Liver (tissue), 9 donors: ENCODE results near the gene GDF10. TPM values are rescaled to one million over a fixed set of nuclear protein-coding genes. Genes with fewer than 3 reads are reported as not detected.

Source experiments
- DNase-seq: peaks from one replicate; pipeline ENCODE4 v3.0.0-alpha.2; 2017; ENCODE audit warnings: low spot score
- H3K27ac ChIP-seq, 2 donors: one replicate each; pipeline ENCODE4 v1.7.0; 2013; ENCODE audit warnings: inconsistent platforms in 2 of 2, low read length in 2 of 2, control low read depth in 1 of 2, low read depth in 1 of 2, mild to moderate bottlenecking in 1 of 2
- H3K27me3 ChIP-seq, 4 donors: one replicate each; pipeline versions ENCODE4 v1.6.1 to v1.7.0; 2013; ENCODE audit warnings: low read length in 3 of 4, inconsistent platforms in 1 of 4, mild to moderate bottlenecking in 1 of 4, moderate library complexity in 1 of 4; ENCODE audit not compliant: control insufficient read depth in 4 of 4, insufficient read depth in 4 of 4
- H3K36me3 ChIP-seq, 4 donors: one replicate each; pipeline versions ENCODE4 v1.6.1 to v1.7.0; 2013; ENCODE audit warnings: low read length in 3 of 4, mild to moderate bottlenecking in 3 of 4, low read depth in 1 of 4, moderate library complexity in 1 of 4; ENCODE audit not compliant: control insufficient read depth in 4 of 4, insufficient read depth in 3 of 4
- H3K4me1 ChIP-seq, 4 donors: one replicate each; pipeline versions ENCODE4 v1.6.1 to v1.7.0; 2013; ENCODE audit warnings: low read length in 3 of 4, mild to moderate bottlenecking in 3 of 4, moderate library complexity in 1 of 4; ENCODE audit not compliant: control insufficient read depth in 4 of 4, insufficient read depth in 4 of 4
- H3K4me3 ChIP-seq, 3 donors: one replicate each; pipeline versions ENCODE4 v1.6.1 to v1.7.0; 2013; ENCODE audit warnings: low read length in 3 of 3, control low read depth in 1 of 3, low read depth in 1 of 3, mild to moderate bottlenecking in 1 of 3
- H3K9ac ChIP-seq, 2 donors: one replicate each; pipeline ENCODE4 v1.7.0; 2013; ENCODE audit warnings: low read length in 2 of 2, mild to moderate bottlenecking in 2 of 2, moderate library complexity in 2 of 2, control low read depth in 1 of 2, low read depth in 1 of 2
- H3K9me3 ChIP-seq, 4 donors: one replicate each; pipeline versions ENCODE4 v1.6.1 to v1.7.0; 2013; ENCODE audit warnings: low read length in 3 of 4; ENCODE audit not compliant: control insufficient read depth in 4 of 4
- CTCF ChIP-seq: fragments of 150-350 bp; IDR thresholded peaks from 2 replicates; pipeline ENCODE4 v1.5.1; 2017; ENCODE audit warnings: improper control_type of control experiment, low read depth, low read length; ENCODE audit not compliant: missing input control
- EGR1 ChIP-seq, 2 donors: IDR thresholded peaks; 2 replicates each; pipeline ENCODE4 v1.6.1; 2016 to 2018; ENCODE audit warnings: antibody characterized with exemption in 2 of 2, low read depth in 2 of 2
- FOXA1 ChIP-seq: IDR thresholded peaks from 2 replicates; pipeline ENCODE4 v1.6.1; 2016; ENCODE audit warnings: antibody characterized with exemption
- FOXA2 ChIP-seq: IDR thresholded peaks from 2 replicates; pipeline ENCODE4 v1.6.1; 2016; ENCODE audit warnings: antibody characterized with exemption
- GABPA ChIP-seq, 2 donors: IDR thresholded peaks in 1 of 2; conservative IDR thresholded peaks in 1 of 2; 2 replicates each; pipeline ENCODE4 v1.6.1; 2016; ENCODE audit warnings: antibody characterized with exemption in 2 of 2, mild to moderate bottlenecking in 1 of 2, moderate library complexity in 1 of 2
- HNF4A ChIP-seq, 2 donors: conservative IDR thresholded peaks; 2 replicates each; pipeline ENCODE4 v1.6.1; 2016; ENCODE audit warnings: antibody characterized with exemption in 2 of 2, mild to moderate bottlenecking in 2 of 2
- HNF4G ChIP-seq: IDR thresholded peaks from 2 replicates; pipeline ENCODE4 v1.6.1; 2016; ENCODE audit warnings: antibody characterized with exemption
- JUND ChIP-seq, 2 donors: IDR thresholded peaks; 2 replicates each; pipeline ENCODE4 v1.6.1; 2016; ENCODE audit warnings: antibody characterized with exemption in 2 of 2
- NR2F2 ChIP-seq: IDR thresholded peaks from 2 replicates; pipeline ENCODE4 v1.6.1; 2016; ENCODE audit warnings: antibody characterized with exemption
- RAD21 ChIP-seq, 2 donors: IDR thresholded peaks; 2 replicates each; pipeline ENCODE4 v1.6.1; 2016; ENCODE audit warnings: antibody characterized with exemption in 2 of 2, mild to moderate bottlenecking in 2 of 2
- REST ChIP-seq: IDR thresholded peaks from 2 replicates; pipeline ENCODE4 v1.6.1; 2016; ENCODE audit warnings: antibody characterized with exemption, mild to moderate bottlenecking
- RXRA ChIP-seq, 2 donors: IDR thresholded peaks; 2 replicates each; pipeline ENCODE4 v1.6.1; 2017 to 2018; ENCODE audit warnings: antibody characterized with exemption in 2 of 2, mild to moderate bottlenecking in 1 of 2
- SP1 ChIP-seq: IDR thresholded peaks from 2 replicates; pipeline ENCODE4 v1.6.1; 2018; ENCODE audit warnings: antibody characterized with exemption, mild to moderate bottlenecking
- TAF1 ChIP-seq: conservative IDR thresholded peaks from 2 replicates; pipeline ENCODE4 v1.6.1; 2016; ENCODE audit warnings: antibody characterized with exemption, mild to moderate bottlenecking
- YY1 ChIP-seq: IDR thresholded peaks from 2 replicates; pipeline ENCODE4 v1.6.1; 2016; ENCODE audit warnings: antibody characterized with exemption, mild to moderate bottlenecking
- WGBS: extraction: QIAGEN DNeasy Blood & Tissue Kit; methylation state at CpG from one replicate; pipeline ENCODE4 v1.1.7; 2013; 5-methylcytosine and 5-hydroxymethylcytosine counted together
- polyA plus RNA-seq, 2 donors: library from polyadenylated mRNA; stranded (reverse) in 1 of 2; unstranded in 1 of 2; fragments of 200-250 nt in 1 of 2; fragments of >200 nt in 1 of 2; fragmentation: Nextera tagmentation in 1 of 2; extraction: Ambion mirVana in 1 of 2; gene quantifications; one replicate each; pipeline versions ENCODE4 v1.2.1 to v1.2.3, GENCODE V29; 2013 to 2015
- total RNA-seq, 2 donors: library from RNA; depleted of rRNA; stranded (reverse); fragments of >200 nt; gene quantifications; one replicate each; pipeline ENCODE4 v1.2.3, GENCODE V29; 2014
- TF ChIP-seq, protein P1 (sequence below): IDR thresholded peaks from 2 replicates; pipeline ENCODE4 v1.6.1; 2016; ENCODE audit warnings: antibody characterized with exemption
- TF ChIP-seq, protein P2 (sequence below): IDR thresholded peaks from 2 replicates; pipeline ENCODE4 v1.6.1; 2016; ENCODE audit warnings: antibody characterized with exemption
- donor health status: healthy.
- donor health status: healthy.
- donor health status: healthy.
- donor health status: healthy.
- donor health status: healthy.

GDF10 gene
- total and polyA plus RNA-seq, 4 donors, result under 0.01 to 0.28 (median 0.11) TPM

- Histone ChIP-seq H3K4me1 (peaks cover 0 to 12% (median 4%) of the 10 kb centered on the region in 4 donors), H3K36me3 (no peaks in the 10 kb centered on the region), H3K4me3 (no peak overlapping the region), H3K9me3 (no peaks in the 10 kb centered on the region), H3K27me3 (no peaks in the 10 kb centered on the region), H3K27ac (no peak overlapping the region), H3K9ac (no peak overlapping the region)
- TF ChIP-seq REST, result no peak
- TF ChIP-seq EGR1 (IDR thresholded peaks at IDR 0.05; ENCODE audit: low read depth in 2 of 2), result no peak
- TF ChIP-seq RAD21 (IDR thresholded peaks at IDR 0.05), result no peak
- TF ChIP-seq TAF1, result no peak
- TF ChIP-seq, protein P1, sequence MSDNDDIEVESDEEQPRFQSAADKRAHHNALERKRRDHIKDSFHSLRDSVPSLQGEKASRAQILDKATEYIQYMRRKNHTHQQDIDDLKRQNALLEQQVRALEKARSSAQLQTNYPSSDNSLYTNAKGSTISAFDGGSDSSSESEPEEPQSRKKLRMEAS, result no peak
- no peak for TF ChIP-seq RXRA (IDR thresholded peaks at IDR 0.05)
- TF ChIP-seq JUND (IDR thresholded peaks at IDR 0.05), result no peak
- TF ChIP-seq SP1, result no peak
- TF ChIP-seq FOXA1, result no peak
- no peak for TF ChIP-seq CTCF
- 90% methylated on average over 8 of the region's 8 CpGs for whole genome bisulfite sequencing
- DNase-seq, result no peak
These were observed 34.7 kb downstream of the GDF10 start for GRCh38 chr10:47334466-47335295.

DNA sequence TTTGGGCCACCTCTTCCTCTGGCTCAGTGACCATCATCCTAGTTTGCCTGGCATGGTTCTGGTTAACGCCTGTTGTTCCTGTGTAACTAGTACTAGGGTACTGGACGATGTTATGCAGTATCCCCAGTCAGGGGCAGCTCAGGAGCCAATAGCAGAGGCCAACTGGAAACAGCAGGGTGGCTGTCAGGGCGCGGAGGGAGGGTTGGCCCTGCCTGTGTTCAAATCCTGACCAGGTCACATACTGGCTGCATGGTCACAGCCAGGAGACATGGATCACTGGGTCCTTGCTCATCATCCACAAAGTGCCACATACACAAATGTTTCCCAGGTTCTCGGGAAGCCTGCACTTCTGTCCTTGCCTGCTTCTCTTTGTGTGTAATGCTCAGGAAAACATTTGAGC, 35.9 kb downstream of the GDF10 start:
- DNase-seq, result no peak
- Histone ChIP-seq H3K27me3 (no peaks in the 10 kb centered on the region), H3K9ac (no peak overlapping the region), H3K4me3 (no peak overlapping the region), H3K27ac (no peak overlapping the region), H3K4me1 (peaks cover 0 to 1% (median 0%) of the 10 kb centered on the region in 4 donors), H3K36me3 (no peaks in the 10 kb centered on the region), H3K9me3 (no peaks in the 10 kb centered on the region)
- TF ChIP-seq TAF1, result no peak
- no peak for TF ChIP-seq RAD21 (IDR thresholded peaks at IDR 0.05)
- no peak for TF ChIP-seq CTCF
- TF ChIP-seq HNF4A (conservative IDR thresholded peaks at IDR 0.05), result no peak
- no peak for TF ChIP-seq FOXA2
- TF ChIP-seq HNF4G, result no peak
- TF ChIP-seq, protein P1, result no peak
- no peak for TF ChIP-seq YY1
- no peak for TF ChIP-seq NR2F2
- no peak for TF ChIP-seq SP1
- no peak for TF ChIP-seq REST
- TF ChIP-seq, protein P2, sequence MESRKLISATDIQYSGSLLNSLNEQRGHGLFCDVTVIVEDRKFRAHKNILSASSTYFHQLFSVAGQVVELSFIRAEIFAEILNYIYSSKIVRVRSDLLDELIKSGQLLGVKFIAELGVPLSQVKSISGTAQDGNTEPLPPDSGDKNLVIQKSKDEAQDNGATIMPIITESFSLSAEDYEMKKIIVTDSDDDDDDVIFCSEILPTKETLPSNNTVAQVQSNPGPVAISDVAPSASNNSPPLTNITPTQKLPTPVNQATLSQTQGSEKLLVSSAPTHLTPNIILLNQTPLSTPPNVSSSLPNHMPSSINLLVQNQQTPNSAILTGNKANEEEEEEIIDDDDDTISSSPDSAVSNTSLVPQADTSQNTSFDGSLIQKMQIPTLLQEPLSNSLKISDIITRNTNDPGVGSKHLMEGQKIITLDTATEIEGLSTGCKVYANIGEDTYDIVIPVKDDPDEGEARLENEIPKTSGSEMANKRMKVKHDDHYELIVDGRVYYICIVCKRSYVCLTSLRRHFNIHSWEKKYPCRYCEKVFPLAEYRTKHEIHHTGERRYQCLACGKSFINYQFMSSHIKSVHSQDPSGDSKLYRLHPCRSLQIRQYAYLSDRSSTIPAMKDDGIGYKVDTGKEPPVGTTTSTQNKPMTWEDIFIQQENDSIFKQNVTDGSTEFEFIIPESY, result no peak
- TF ChIP-seq JUND (IDR thresholded peaks at IDR 0.05), result no peak
- no peak for TF ChIP-seq GABPA (IDR thresholded peaks at IDR 0.05 in 1 of 2, conservative IDR thresholded peaks at IDR 0.05 in 1 of 2)
- WGBS, result 91% methylated on average over 5 of the region's 5 CpGs
